Psoas muscle (tissue), 8 donors: ENCODE results near the gene GDF7. TPM values are rescaled to one million over a fixed set of nuclear protein-coding genes. Genes with fewer than 3 reads are reported as not detected.

Experiments
- ATAC-seq, 4 donors: fragments of 200-7000 bp; cut with Tn5 transposase; one replicate each; pipeline ENCODE4 v1.9.1; 2020; ENCODE audit warnings: moderate library complexity in 3 of 4, mild to moderate bottlenecking in 2 of 4
- DNase-seq, 2 donors: peaks; one replicate each; pipeline ENCODE4 v3.0.0-alpha.2; 2020
- H3K27ac ChIP-seq: fragments of 200-600 bp; one replicate; pipeline ENCODE4 v1.8.0; 2022
- H3K27me3 ChIP-seq, 3 donors: fragments of 200-600 bp in 1 of 3; one replicate each; pipeline versions ENCODE4 v1.6.1 to v1.8.0; 2013 to 2022; ENCODE audit warnings: low read length in 2 of 3, mild to moderate bottlenecking in 2 of 3, moderate library complexity in 1 of 3; ENCODE audit not compliant: insufficient read depth in 3 of 3
- H3K36me3 ChIP-seq, 2 donors: fragments of 200-600 bp in 1 of 2; one replicate each; pipeline versions ENCODE4 v1.6.1 to v1.8.0; 2013 to 2022; ENCODE audit warnings: low read depth in 1 of 2, mild to moderate bottlenecking in 1 of 2, moderate library complexity in 1 of 2; ENCODE audit not compliant: insufficient read depth in 1 of 2
- H3K4me1 ChIP-seq: fragments of 200-600 bp; one replicate; pipeline ENCODE4 v1.8.0; 2022
- H3K4me3 ChIP-seq: fragments of 200-600 bp; one replicate; pipeline ENCODE4 v1.8.0; 2022; ENCODE audit warnings: mild to moderate bottlenecking
- H3K9me3 ChIP-seq: fragments of 200-600 bp; one replicate; pipeline ENCODE4 v1.8.0; 2022
- WGBS, 3 donors: extraction: QIAGEN DNeasy Blood & Tissue Kit; methylation state at CpG; one replicate each; pipeline versions ENCODE4 v1.1.6 to v1.1.7; 2013; 5-methylcytosine and 5-hydroxymethylcytosine counted together
- intact Hi-C, 2 donors: fragments of 100-400 bp; cut with DNase I; formaldehyde crosslinking; loops; one replicate each; pipeline versions ENCODE4 v1.11.0 to v1.14.2; 2022
- polyA plus RNA-seq, 3 donors: library from polyadenylated mRNA; stranded (reverse); fragments of 200-250 nt; gene quantifications; one replicate each; pipeline ENCODE4 v1.2.3, GENCODE V29; 2013
- total RNA-seq, 4 donors: library from RNA; stranded (reverse); fragmentation: NEBNext Ultra II Directional in 2 of 4; extraction: Animal tissue kit (Norgen Biotek cat#: 25700) in 2 of 4; gene quantifications; one replicate each; pipeline versions ENCODE4 v1.2.1 to v1.2.4, GENCODE V29; 2021 to 2023
- TF ChIP-seq, protein P1 (sequence below): fragments of 200-600 bp; IDR thresholded peaks from one replicate; pipeline ENCODE4 v1.8.0; 2022; ENCODE audit warnings: antibody characterized with exemption
- donor health status: healthy with polysubstance abuse.
- donor health status: DM: no; HTN: no; CAD: no; lungs with moderate emphysema.
- donor health status: Bipolar disorder and iron deficiency.
- donor health status: healthy.
- donor health status: DM: yes; HTN: yes; CAD: no.
- donor health status: DM: no; HTN: no; CAD: no.
- donor health status: DM: no; HTN: no; CAD: no.
- donor health status: DM: yes; HTN: yes; CAD: no.

The GDF7 gene
- total and polyA plus RNA-seq, 7 donors, result 0.03 to 0.94 (median 0.04) TPM

DNA sequence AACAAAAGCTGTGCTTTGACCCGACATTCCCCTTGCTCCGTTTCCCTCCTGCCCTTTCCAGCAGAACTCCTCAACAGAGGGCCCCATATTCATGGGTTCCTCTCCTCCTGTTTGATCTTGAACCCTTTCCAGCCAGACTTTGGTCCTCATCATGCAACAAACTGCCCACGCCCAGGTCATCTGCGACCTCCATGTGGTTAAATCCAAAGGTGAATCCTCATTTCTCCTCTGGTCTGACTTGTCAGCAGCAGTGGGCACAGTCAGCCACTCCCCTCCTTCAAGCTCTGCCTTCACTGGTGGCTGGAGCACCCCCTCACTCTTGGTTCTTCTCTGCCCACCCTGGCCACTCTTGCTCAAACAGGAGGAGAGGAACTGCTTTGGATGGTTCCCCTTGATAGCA, 18.7 kb upstream of the GDF7 start:
- intact Hi-C loops, result no loop called here
- ATAC-seq, result no peak
- Histone ChIP-seq H3K4me3 (no peak overlapping the region), H3K9me3 (no peaks in the 10 kb centered on the region), H3K27me3 (no peaks in the 10 kb centered on the region), H3K4me1 (peaks cover 9% of the 10 kb centered on the region), H3K36me3 (peaks cover 0 to 27% of the 10 kb centered on the region in 2 donors), H3K27ac (no peak overlapping the region)
- TF ChIP-seq, protein P1, sequence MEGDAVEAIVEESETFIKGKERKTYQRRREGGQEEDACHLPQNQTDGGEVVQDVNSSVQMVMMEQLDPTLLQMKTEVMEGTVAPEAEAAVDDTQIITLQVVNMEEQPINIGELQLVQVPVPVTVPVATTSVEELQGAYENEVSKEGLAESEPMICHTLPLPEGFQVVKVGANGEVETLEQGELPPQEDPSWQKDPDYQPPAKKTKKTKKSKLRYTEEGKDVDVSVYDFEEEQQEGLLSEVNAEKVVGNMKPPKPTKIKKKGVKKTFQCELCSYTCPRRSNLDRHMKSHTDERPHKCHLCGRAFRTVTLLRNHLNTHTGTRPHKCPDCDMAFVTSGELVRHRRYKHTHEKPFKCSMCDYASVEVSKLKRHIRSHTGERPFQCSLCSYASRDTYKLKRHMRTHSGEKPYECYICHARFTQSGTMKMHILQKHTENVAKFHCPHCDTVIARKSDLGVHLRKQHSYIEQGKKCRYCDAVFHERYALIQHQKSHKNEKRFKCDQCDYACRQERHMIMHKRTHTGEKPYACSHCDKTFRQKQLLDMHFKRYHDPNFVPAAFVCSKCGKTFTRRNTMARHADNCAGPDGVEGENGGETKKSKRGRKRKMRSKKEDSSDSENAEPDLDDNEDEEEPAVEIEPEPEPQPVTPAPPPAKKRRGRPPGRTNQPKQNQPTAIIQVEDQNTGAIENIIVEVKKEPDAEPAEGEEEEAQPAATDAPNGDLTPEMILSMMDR, result no peak
- 82 to 91% (median 89%) methylated on average over 4 of the region's 4 CpGs for WGBS, 3 donors
- DNase-seq, result peak in 1 of 2 donors; percentile 17

GRCh38 chr2:20648831-20649230, 18.1 kb upstream of the GDF7 start:
- Histone ChIP-seq H3K9me3 (no peaks in the 10 kb centered on the region), H3K27me3 (no peaks in the 10 kb centered on the region), H3K36me3 (peaks cover 0 to 22% of the 10 kb centered on the region in 2 donors), H3K4me3 (no peak overlapping the region), H3K27ac (no peak overlapping the region), H3K4me1 (peaks cover 9% of the 10 kb centered on the region)
- intact Hi-C loops, result no loop called here
- TF ChIP-seq, protein P1, result no peak
- ATAC-seq (no peak), DNase-seq (peak in 1 of 2 donors; percentile 41)
- WGBS, 3 donors, result 95 to 98% (median 96%) methylated on average over 9 of the region's 9 CpGs

- peak in 1 of 2 donors; percentile 53 for DNase-seq
- Histone ChIP-seq H3K4me3 (peak overlapping the region; percentile 97), H3K4me1 (peaks cover 9% of the 10 kb centered on the region), H3K9me3 (no peaks in the 10 kb centered on the region), H3K36me3 (peaks cover 0 to 14% of the 10 kb centered on the region in 2 donors), H3K27ac (no peak overlapping the region), H3K27me3 (no peaks in the 10 kb centered on the region)
- 84 to 92% (median 90%) methylated on average over 11 of the region's 11 CpGs for WGBS, 3 donors
- TF ChIP-seq, protein P1, result no peak
- intact Hi-C loops, result no loop called here
- no peak for ATAC-seq
These were observed 17.4 kb upstream of the GDF7 start for GRCh38 chr2:20649576-20649975.

DNA sequence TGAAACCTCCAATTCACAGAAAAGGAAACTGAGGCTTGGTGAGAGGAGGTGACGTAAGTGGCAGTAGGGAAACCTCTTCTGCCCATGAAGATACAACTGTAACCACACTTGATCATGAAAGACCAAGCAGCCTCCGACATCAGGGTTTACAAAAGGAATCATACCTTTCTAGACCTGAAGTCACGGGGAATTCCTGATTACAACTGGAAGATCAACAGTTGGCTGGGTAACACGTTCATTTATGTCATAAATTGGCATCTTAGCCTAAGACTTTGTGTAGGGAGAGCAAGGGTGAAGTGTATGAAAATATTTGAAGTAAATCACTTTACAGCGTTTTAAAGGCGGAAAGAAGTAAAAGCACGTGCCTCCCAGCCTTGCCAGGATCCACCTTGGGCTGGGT, 17.0 kb upstream of the GDF7 start:
- intact Hi-C loops, result no loop called here
- DNase-seq, result no peak
- Histone ChIP-seq H3K4me1 (peaks cover 9% of the 10 kb centered on the region), H3K27ac (no peak overlapping the region), H3K27me3 (no peaks in the 10 kb centered on the region), H3K36me3 (peaks cover 0 to 10% of the 10 kb centered on the region in 2 donors), H3K4me3 (peak overlapping the region; percentile 97), H3K9me3 (no peaks in the 10 kb centered on the region)
- TF ChIP-seq, protein P1, result no peak
- ATAC-seq, result no peak
- 67 to 78% (median 71%) methylated on average over 7 of the region's 7 CpGs for WGBS, 3 donors

DNA sequence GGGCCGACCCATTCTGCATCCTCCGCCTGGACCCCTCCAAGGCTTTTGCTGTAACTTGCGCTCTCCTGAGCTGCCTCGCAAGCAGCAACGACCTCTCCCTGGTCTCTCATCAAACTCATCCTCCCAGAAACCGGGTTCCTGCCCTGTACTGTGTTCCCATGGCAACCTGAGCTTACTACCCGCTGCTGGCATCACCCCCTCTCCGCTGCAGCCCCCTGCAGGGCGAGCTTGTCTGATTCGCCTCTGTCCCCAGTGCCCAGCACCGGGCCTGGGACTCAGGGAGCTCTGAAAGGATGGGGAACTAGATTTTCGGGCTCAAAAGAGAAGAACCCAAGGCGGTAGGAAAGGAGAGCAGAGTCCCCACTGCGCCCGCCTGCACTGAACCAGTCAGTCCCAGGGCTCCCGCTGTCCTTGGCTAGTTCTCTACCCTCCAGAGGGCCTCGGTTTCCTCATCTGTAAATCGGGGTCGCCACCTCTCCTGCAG, 16.5 kb upstream of the GDF7 start:
- H3K9me3 ChIP-seq, result no peaks in the 10 kb centered on the region

More for the DNA sequence above, 16.5 kb upstream of the GDF7 start:
- TF ChIP-seq, protein P1, result no peak
- Histone ChIP-seq H3K4me3 (peak overlapping the region; percentile 97), H3K36me3 (peaks cover 0 to 5% of the 10 kb centered on the region in 2 donors), H3K4me1 (peaks cover 9% of the 10 kb centered on the region), H3K27ac (peak overlapping the region; percentile 88), H3K27me3 (no peaks in the 10 kb centered on the region)
- intact Hi-C loops, result no loop called here
- peak; percentile 1 to 22 (median 6) for ATAC-seq
- no peak for DNase-seq
- 14 to 19% (median 15%) methylated on average over 15 to 19 of the region's 19 CpGs for WGBS, 3 donors
